ENCODE data around the gene MOAP1. TPM values are rescaled to one million over a fixed set of nuclear protein-coding genes. Genes with fewer than 3 reads are reported as not detected.
"Not testable (repeated sequence)": the region's sequence is repeated elsewhere in the genome, so short reads cannot be mapped to it uniquely, and the experiment has no call there.

MOAP1 gene
- total and polyA plus RNA-seq, 2 of the 8 experiments (the other 6 are each of a cell fraction or from before 2014, with no cell fraction given): 18.3 to 20.1 TPM

GRCh38 chr14:93165271-93166265, 19.1 kb downstream of the MOAP1 start:
- H3K56ac ChIP-seq (replicated peaks; ENCODE audit: insufficient read length, low read depth, low read length); H4K5ac ChIP-seq (ENCODE audit: insufficient read length, low read depth, low read length); H3K4me2 ChIP-seq (ENCODE audit: insufficient read depth in 1 of 2, low read depth in 2 of 2, low read length in 2 of 2); H3K23me2 ChIP-seq (ENCODE audit: low read depth, low read length); H3K36me3 ChIP-seq (ENCODE audit: control insufficient read depth in 2 of 4, insufficient read depth in 4 of 4, low read length in 3 of 4); H3K79me2 ChIP-seq (ENCODE audit: control insufficient read depth in 1 of 2, insufficient read depth in 2 of 2, low read length in 2 of 2); H2BK120ac ChIP-seq (replicated peaks; ENCODE audit: low read depth, low read length); H4K8ac ChIP-seq (ENCODE audit: extremely low read depth, insufficient read depth, low read length); H2BK15ac ChIP-seq (ENCODE audit: low read length); H3K27ac ChIP-seq (ENCODE audit: low read depth, low read length); H3K14ac ChIP-seq (ENCODE audit: insufficient read length); H4K91ac ChIP-seq (replicated peaks; ENCODE audit: insufficient read length, low read length); H3K18ac ChIP-seq (ENCODE audit: extremely low read depth, low read length); H2AK5ac ChIP-seq (ENCODE audit: low read depth, low read length); H4K20me1 ChIP-seq (replicated peaks in 1 of 2; ENCODE audit: control insufficient read depth in 1 of 2, insufficient read depth in 2 of 2, low read length in 2 of 2); FAIRE-seq; H3K4ac ChIP-seq (replicated peaks; ENCODE audit: insufficient read length, low read depth, low read length); H3K27me3 ChIP-seq (replicated peaks in 1 of 4; ENCODE audit: control insufficient read depth in 3 of 4, extremely low read depth in 1 of 4, insufficient read depth in 3 of 4, low read length in 3 of 4); H3K4me3 ChIP-seq (ENCODE audit: extremely low read depth in 1 of 4, insufficient read depth in 2 of 4, low read depth in 3 of 4, low read length in 4 of 4); H3K23ac ChIP-seq (ENCODE audit: insufficient read length); H2BK12ac ChIP-seq (ENCODE audit: low read depth, low read length); H2BK20ac ChIP-seq (ENCODE audit: low read length); H2BK5ac ChIP-seq (ENCODE audit: low read depth, low read length); POLR2A ChIA-PET (ENCODE audit: partially characterized antibody); H3K9ac ChIP-seq (replicated peaks in 1 of 4; ENCODE audit: extremely low read depth in 1 of 4, low read depth in 3 of 4, low read length in 3 of 4); H2AFZ ChIP-seq (ENCODE audit: low read length); DNase-seq (ENCODE audit: low read depth in 1 of 2, low spot score in 2 of 2); H3K4me1 ChIP-seq (replicated peaks in 1 of 4; ENCODE audit: control insufficient read depth in 3 of 4, insufficient read depth in 4 of 4, low read length in 3 of 4); H3K79me1 ChIP-seq (ENCODE audit: low read depth, low read length); H3K9me3 ChIP-seq (ENCODE audit: insufficient read depth in 2 of 2, low read depth in 1 of 2, low read length in 1 of 2): not testable (repeated sequence)
- CTCF ChIA-PET (ENCODE audit: partially characterized antibody): interaction anchor here (1.0 to 1.3 kb wide), 2 partner anchors 11 to 12 kb away, joined by 3 to 5 read pairs; no protein-coding TSS in a partner anchor
- 89% methylated on average over 26 of the region's 26 CpGs; no CpG with 5 or more reads in 1 of the 2 experiments for WGBS, 2 experiments (ENCODE audit: extremely low coverage in 1 of 2, insufficient coverage in 1 of 2, insufficient read length in 1 of 2, insufficient replicate concordance in 2 of 2, low coverage in 1 of 2, low lambda C conversion rate in 2 of 2, missing lambda C conversion rate in 1 of 2)
